Measurements from ENCODE around the gene KCNJ12.
"Not testable (repeated sequence)": the region's sequence is repeated elsewhere in the genome, so short reads cannot be mapped to it uniquely, and the experiment has no call there.

The KCNJ12 gene

GRCh38 chr17:21425736-21426135, 49.6 kb downstream of the KCNJ12 start:
- no peak for DNase-seq

GRCh38 chr17:21426246-21426645, 50.1 kb downstream of the KCNJ12 start:
- DNase-seq, result not testable (repeated sequence)

DNA sequence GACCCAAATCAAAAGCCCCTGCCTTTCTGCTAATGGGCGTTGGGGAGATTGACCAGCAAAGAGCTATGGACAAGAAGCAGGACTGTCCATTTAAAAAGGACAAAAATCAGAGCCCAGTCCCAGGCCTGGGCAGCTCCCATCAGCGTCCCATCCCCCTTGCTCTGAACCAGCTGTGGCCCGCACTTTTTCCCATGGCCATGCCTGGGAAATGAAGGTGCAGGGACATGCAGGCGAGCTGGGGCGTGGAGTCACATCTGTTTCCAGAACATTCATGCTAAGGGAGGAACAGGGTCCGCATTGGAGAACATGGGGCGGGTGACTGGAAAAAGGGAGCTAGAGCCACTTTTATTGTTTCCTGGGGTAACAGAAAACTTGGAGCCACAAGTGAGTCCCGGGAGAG, 50.7 kb downstream of the KCNJ12 start:
- DNase-seq, result not testable (repeated sequence)

GRCh38 chr17:21427727-21428126, 51.6 kb downstream of the KCNJ12 start:
- not testable (repeated sequence) for DNase-seq

GRCh38 chr17:21428752-21429424, 52.7 kb downstream of the KCNJ12 start:
- not testable (repeated sequence) for DNase-seq

- DNase-seq, result not testable (repeated sequence)
Observed at GRCh38 chr17:21429921-21430628, 53.9 kb downstream of the KCNJ12 start.

DNA sequence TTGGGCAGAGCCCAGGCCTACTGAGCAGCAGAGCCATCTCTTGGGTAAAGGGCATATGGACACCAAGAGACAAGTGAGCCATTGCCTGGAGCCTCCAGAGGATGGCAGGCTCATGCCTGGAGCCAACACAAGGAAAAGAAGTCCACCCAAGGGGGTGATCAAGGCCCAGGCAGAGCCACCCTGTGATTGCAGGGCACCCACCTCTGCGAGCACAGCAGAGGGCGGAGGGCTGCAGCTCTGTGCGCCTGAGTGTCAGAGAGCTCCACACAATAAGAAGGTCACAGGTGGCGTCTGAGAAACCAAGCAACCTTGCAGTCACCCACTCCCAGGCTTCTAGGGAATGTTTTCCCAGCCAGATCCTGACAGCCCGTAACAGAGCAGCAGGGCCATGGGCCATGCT, 57.8 kb downstream of the KCNJ12 start:
- not testable (repeated sequence) for DNase-seq

DNA sequence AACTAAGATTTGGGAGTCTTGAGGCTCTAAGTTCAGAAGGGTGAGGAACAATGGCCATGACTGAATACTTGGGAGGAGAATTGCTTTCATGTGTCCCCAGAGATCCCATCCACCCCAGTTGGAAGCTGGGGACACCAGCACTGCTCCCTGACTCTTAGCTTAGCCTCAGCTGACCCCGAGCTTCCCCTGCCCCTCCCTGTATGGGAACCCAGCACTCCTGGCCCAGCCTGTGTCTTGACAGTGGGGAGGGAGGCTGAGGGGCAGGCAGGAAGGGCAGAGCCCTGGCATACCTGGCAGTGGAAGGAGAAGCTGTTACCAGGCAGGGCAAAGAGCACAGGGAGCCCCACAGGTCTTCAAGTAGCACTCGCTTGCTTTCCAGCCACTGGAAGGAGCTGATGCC, 58.8 kb downstream of the KCNJ12 start:
- DNase-seq, result not testable (repeated sequence)

GRCh38 chr17:21436481-21436880, 60.3 kb downstream of the KCNJ12 start:
- DNase-seq, result not testable (repeated sequence)

DNA sequence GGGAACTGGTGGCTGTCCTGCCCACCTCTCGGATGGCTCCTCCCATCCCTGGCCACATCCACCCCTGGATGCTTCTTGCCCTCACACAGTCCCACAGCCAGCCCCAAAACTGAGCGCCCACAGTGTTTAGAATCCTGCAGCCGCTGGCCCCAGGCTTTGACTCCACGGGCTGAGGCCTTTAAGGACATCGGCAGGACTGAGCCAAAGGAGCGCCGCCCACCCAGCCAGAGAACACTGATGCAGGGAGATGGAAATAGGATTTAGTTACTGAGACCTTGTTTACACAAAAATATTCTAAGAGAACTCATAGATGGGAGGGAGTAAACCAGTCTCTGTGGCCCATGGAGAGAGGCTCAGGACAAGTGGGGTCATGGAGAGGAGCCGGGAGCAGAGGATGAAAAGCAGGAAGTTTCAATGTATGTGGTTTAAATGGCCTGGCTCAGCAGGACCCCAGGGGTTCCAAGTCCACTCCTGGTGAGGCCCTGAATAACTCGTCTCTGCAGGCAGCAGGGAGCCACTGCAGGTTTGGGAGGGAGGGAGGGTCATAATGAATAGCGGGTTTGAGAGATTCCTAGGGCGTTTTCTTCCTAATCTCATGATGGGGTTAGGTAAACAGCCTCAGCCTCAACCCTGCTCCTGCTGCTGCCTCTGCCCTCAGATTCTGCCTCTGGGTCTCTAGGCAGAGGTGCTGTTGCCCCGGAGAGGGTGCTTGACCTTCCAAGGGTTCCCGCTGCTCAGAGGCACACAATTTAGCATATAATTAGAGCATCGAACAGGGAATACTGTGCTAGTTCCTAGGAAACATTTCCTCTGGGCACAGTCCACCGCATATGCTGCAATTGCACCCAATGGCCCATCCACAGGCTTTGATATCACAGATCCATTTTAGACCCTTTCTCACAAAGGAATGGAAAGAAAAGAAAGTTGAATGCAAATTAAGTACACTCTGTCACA, 61.0 kb downstream of the KCNJ12 start:
- not testable (repeated sequence) for DNase-seq

GRCh38 chr17:21438316-21439014, 62.3 kb downstream of the KCNJ12 start:
- DNase-seq, result not testable (repeated sequence)

GRCh38 chr17:21439015-21439336, 62.8 kb downstream of the KCNJ12 start:
- not testable (repeated sequence) for DNase-seq

GRCh38 chr17:21445091-21445650, 69.0 kb downstream of the KCNJ12 start:
- no peak for DNase-seq

- not testable (repeated sequence) for DNase-seq
Observed at GRCh38 chr17:21447552-21447951, 71.4 kb downstream of the KCNJ12 start.

- DNase-seq, result not testable (repeated sequence)
Observed at GRCh38 chr17:21449891-21450290, 73.7 kb downstream of the KCNJ12 start.

DNA sequence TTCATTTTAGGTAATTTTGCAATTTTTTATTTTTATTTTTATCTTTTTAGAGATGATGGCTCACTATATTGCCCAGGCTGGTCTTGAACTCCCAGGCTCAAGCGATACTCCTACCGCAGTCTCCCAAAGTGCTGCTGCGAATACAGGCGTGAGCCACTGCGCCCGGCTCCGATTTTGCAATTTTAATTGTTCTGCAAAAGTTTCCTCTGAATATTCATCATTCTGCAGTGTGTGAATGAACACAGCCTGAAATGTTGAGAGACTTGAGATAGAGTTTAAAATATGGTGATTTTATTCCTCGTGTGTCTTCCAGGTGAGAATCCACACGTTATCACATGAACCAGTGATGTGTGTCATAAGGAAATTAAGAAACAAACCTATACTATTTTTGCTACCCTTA, 75.8 kb downstream of the KCNJ12 start:
- DNase-seq, result no peak

DNA sequence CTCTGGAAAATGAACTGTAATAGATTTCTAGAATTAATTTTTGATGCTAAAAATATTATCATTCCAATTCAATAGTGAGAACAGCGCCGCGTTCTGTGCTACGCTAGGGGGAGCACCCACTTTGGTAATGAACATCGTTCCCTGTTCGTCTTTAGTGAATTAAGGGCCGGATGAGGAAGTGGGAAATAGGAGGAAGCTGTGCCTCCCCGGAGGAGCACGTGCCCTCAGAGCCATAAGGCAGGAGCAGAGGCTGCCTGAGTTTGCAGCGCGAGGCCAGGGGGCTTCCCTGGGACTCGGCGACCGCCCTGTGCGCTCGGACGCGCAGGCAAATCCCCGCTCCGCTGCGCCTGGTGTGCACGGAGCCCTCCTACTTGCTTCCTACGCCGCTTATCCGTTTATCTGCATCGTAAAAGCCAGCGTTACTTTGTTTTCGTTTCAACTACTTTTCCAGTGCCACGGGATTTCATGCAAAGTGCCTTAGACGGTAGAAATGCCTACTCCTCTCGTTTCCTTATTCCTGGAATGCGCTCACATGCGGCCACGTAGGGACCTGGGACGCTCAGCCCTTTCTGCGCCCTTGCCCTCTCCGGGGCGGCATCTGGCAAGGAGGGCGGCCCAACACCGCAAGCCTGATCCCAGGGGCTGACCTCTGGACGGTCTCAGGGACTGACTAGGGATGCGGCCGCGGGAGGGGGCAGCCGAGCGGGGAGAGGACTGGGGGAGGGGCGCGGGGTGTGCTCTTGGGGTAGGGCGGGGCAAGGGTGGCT, 76.4 kb downstream of the KCNJ12 start:
- peak; percentile 51 for DNase-seq

DNA sequence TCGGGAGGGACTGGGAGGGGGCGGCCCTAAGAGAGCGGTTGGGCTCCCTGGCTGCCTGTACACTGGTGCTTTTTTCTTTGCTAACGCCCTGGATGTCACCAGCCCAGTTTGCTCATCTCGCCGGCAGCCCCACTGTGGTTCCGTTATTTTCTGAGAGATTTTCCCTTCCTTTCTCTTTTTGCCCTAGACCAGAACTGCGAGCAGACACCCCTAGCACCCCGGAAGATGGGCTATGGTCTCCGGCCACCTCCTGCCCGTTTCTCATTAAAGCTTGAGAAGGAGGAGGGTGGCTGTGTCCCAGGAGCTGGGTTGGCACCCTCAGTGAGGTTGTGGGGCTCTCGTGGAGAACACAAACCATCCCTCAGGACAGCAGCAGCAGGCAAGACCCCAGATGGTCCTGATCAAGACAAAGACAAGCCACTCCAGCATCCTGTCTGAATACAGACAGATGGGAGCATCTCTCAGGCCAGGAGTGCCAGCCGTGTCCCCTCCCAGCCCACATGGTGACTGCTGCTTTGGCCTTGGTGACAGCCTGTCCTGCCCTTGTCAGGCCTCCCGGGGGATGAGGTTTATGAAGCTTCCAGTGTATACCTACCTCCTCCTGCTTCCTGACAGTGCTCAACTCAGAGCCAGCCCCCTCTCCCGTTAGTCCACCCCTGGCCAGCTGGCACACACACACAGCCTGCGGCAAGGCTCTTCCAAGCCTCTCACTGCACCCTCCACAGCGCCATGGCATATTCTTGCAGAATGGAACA, 77.2 kb downstream of the KCNJ12 start:
- no peak for DNase-seq

GRCh38 chr17:21454006-21454405, 77.8 kb downstream of the KCNJ12 start:
- DNase-seq, result not testable (repeated sequence)

- DNase-seq, result no peak
Observed at GRCh38 chr17:21454441-21454840, 78.3 kb downstream of the KCNJ12 start.

DNA sequence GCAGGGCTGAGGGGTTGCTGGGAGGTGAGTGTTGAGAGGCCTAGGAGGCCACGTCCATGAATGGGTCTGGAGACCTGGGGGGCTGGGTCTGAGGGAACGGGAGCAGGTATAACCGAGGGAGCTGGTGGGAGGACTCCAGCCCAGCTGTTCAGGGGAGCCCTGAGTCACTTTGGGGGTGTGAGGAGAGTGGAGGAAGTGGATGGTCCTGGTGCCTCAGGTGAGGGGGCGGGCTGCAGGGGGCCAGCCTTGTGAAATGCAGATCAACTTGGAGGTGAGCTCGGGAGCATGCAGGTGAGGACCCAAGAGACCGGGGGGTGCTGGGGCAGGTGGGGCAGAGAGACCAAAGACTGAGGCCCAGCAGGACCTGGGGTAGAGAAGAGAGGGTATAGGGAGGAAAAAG, 79.6 kb downstream of the KCNJ12 start:
- no peak for DNase-seq

All from stimulated activated CD8-positive, alpha-beta memory T cell treated with anti-CD3 and anti-CD28 coated beads, Interleukin-4, amount 100 ng/mL, for 48 hours (primary cell).